Endodermal cell (in vitro differentiated cells): Measurements from ENCODE around the gene BPGM. TPM values are rescaled to one million over a fixed set of nuclear protein-coding genes. Genes with fewer than 3 reads are reported as not detected.

ENCODE experiments used
- DNase-seq: peaks from one replicate; pipeline ENCODE4 v3.0.0-alpha.2; 2017
- H3K27ac ChIP-seq: 2 replicates; pipeline ENCODE4 v1.5.1; 2013; ENCODE audit warnings: mild to moderate bottlenecking, low read depth, low read length, moderate library complexity
- H3K27me3 ChIP-seq: 2 replicates; pipeline ENCODE4 v1.6.1; 2013; ENCODE audit warnings: mild to moderate bottlenecking, low read length, moderate library complexity; ENCODE audit not compliant: insufficient read depth, control insufficient read depth, poor library complexity, severe bottlenecking
- H3K36me3 ChIP-seq: 2 replicates; pipeline ENCODE4 v1.7.0; 2013; ENCODE audit warnings: mild to moderate bottlenecking, low read length, moderate library complexity; ENCODE audit not compliant: control insufficient read depth, insufficient read depth
- H3K4me1 ChIP-seq: one replicate; pipeline ENCODE4 v1.7.0; 2013; ENCODE audit warnings: low read length; ENCODE audit not compliant: control insufficient read depth, insufficient read depth
- H3K4me3 ChIP-seq: 2 replicates; pipeline ENCODE4 v1.5.1; 2013; ENCODE audit warnings: mild to moderate bottlenecking, low read length, moderate library complexity
- H3K9ac ChIP-seq: 2 replicates; pipeline ENCODE4 v1.6.1; 2013; ENCODE audit warnings: mild to moderate bottlenecking, low read length, moderate library complexity; ENCODE audit not compliant: poor library complexity, severe bottlenecking; ENCODE audit errors: extremely low read depth
- H3K9me3 ChIP-seq: 2 replicates; pipeline ENCODE4 v1.6.1; 2013; ENCODE audit warnings: mild to moderate bottlenecking, low read length, moderate library complexity; ENCODE audit not compliant: control insufficient read depth
- H3K27ac Mint-ChIP-seq: 2 replicates; pipeline ENCODE4 v1.8.0; 2020; ENCODE audit warnings: mixed read lengths
- H3K27me3 Mint-ChIP-seq: 2 replicates; pipeline ENCODE4 v1.8.0; 2021; ENCODE audit warnings: mild to moderate bottlenecking, mixed read lengths; ENCODE audit not compliant: insufficient read depth
- H3K36me3 Mint-ChIP-seq: 2 replicates; pipeline ENCODE4 v1.8.0; 2020; ENCODE audit warnings: low read depth, mixed read lengths
- H3K4me1 Mint-ChIP-seq: 2 replicates; pipeline ENCODE4 v1.8.0; 2020; ENCODE audit warnings: mixed read lengths
- H3K4me3 Mint-ChIP-seq: 2 replicates; pipeline ENCODE4 v1.8.0; 2020; ENCODE audit warnings: mild to moderate bottlenecking, moderate library complexity, mixed read lengths
- H3K9me3 Mint-ChIP-seq: 2 replicates; pipeline ENCODE4 v1.8.0; 2020; ENCODE audit warnings: mild to moderate bottlenecking, mixed read lengths
- WGBS, 2 experiments: methylation state at CpG; one replicate each; pipeline versions ENCODE4 v1.1.5 to v1.1.7; 2013; ENCODE audit warnings: missing lambda C conversion rate in 2 of 2, mixed read lengths in 1 of 2; ENCODE audit not compliant: insufficient coverage in 1 of 2, insufficient read length in 1 of 2; 5-methylcytosine and 5-hydroxymethylcytosine counted together
- total RNA-seq, 2 donors: library from RNA; stranded (reverse); fragmentation: NEBNext Ultra II Directional in 1 of 2; extraction: Animal tissue kit (Norgen Biotek cat#: 25700) in 1 of 2; gene quantifications; 2 replicates in 1 of 2; 3 replicates in 1 of 2; pipeline ENCODE4 v1.2.1, GENCODE V29; 2021
- TF ChIP-seq, protein P1 (sequence below): fragments of 200-600 bp; sonication (generic); conservative IDR thresholded peaks from 2 replicates; pipeline ENCODE4 v1.5.0; 2021; ENCODE audit warnings: antibody characterized with exemption, mild to moderate bottlenecking

Gene BPGM
- total RNA-seq, 2 donors from 2014 or later = 11.1 to 16.1 TPM

DNA sequence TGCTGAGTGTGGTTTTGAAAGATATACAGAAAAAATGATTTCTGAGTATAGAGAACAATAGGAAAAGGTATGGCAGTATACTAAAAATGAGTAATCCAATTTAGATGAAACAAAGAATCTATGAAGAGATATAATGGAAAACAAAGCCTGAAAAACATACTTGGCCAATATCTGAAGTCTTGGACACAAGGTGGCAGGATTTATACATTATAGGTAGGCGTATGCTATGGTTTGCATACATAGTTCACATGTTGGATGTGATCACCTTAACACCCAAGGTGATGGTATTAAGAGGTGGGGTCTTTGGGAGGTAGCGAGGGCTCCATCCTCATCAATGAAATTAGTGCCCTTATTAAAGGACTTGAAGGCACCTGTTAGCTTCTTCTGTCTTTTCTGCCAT lies 34.5 kb upstream of the BPGM start:
- 86% methylated on average over 2 of the region's 2 CpGs; no CpG with 5 or more reads in 1 of the 2 experiments for WGBS, 2 experiments
- Histone ChIP-seq H3K9ac (no peak overlapping the region), H3K27me3 (peaks cover 15% of the 10 kb centered on the region), H3K4me3 (no peak overlapping the region), H3K27ac (no peak overlapping the region), H3K36me3 (no peaks in the 10 kb centered on the region), H3K4me1 (no peaks in the 10 kb centered on the region), H3K9me3 (no peaks in the 10 kb centered on the region)
- Mint-ChIP-seq H3K4me1 (no peaks in the 10 kb centered on the region), H3K36me3 (no peaks in the 10 kb centered on the region), H3K27me3 (peaks cover 14% of the 10 kb centered on the region), H3K27ac (no peak overlapping the region), H3K4me3 (no peak overlapping the region), H3K9me3 (no peaks in the 10 kb centered on the region)
- TF ChIP-seq, protein P1, sequence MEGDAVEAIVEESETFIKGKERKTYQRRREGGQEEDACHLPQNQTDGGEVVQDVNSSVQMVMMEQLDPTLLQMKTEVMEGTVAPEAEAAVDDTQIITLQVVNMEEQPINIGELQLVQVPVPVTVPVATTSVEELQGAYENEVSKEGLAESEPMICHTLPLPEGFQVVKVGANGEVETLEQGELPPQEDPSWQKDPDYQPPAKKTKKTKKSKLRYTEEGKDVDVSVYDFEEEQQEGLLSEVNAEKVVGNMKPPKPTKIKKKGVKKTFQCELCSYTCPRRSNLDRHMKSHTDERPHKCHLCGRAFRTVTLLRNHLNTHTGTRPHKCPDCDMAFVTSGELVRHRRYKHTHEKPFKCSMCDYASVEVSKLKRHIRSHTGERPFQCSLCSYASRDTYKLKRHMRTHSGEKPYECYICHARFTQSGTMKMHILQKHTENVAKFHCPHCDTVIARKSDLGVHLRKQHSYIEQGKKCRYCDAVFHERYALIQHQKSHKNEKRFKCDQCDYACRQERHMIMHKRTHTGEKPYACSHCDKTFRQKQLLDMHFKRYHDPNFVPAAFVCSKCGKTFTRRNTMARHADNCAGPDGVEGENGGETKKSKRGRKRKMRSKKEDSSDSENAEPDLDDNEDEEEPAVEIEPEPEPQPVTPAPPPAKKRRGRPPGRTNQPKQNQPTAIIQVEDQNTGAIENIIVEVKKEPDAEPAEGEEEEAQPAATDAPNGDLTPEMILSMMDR = no peak
- no peak for DNase-seq

DNA sequence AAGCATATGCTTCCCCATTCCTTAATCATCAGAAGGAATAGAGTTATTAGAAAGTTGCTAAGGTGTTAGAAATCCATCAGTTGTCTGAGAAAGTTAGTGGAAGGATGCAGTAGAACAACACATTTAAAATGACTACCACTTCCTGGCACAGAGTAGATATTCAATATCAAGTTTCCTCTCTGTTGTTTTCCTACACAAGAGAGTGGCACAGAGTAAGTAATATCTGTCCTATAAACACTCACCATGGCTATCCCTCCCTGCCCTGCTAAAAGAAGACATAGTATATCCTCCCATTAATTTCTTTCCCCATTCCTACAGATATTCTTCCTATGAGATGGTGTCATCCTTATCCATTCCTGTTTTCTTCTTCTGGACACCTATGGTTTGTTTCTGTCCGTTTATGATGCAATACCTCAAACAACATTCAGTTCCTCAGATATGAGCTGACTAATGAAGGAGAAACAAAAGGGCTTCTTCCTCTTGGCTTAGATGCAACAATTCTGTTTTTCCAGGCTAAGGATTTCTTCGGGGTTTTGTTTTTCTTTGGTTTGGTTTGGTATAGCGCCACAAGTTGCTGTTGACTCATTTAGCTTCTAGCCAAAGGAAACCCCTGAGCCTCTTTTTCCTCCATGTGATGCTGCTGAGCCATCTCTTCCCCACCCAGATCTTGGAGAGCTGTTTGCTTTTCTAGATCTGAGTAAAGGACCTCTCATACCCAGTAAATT lies 32.9 kb upstream of the BPGM start:
- H3K27ac ChIP-seq = no peak overlapping the region
- H3K27me3 Mint-ChIP-seq = peaks cover 12% of the 10 kb centered on the region
- 86 to 88% methylated on average over 1 to 3 of the region's 3 CpGs for WGBS, 2 experiments

DNA sequence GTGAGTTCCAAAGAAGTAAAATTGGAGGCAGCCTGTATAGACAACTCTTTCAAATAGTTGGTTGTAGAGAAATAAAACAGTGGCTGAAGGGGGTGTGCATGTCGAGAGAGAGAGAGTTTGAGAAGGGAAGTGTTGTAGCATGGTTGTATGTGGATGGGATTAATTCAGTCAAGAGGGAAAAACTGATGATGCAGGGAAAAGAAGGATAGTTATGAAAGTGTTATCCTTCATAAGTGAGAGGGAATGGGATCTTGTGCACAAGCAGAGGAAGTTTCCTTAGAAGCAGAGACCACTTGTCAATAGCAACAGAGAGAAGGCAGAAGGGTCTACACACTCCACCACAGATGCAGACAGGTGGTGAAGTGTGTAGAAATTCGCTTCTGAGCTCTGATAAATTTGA lies 30.0 kb upstream of the BPGM start:
- Mint-ChIP-seq H3K4me1 (no peaks in the 10 kb centered on the region), H3K36me3 (no peaks in the 10 kb centered on the region), H3K27me3 (peaks cover 13% of the 10 kb centered on the region), H3K9me3 (no peaks in the 10 kb centered on the region), H3K4me3 (no peak overlapping the region), H3K27ac (no peak overlapping the region)
- H3K9ac ChIP-seq = no peak overlapping the region
- WGBS, 2 experiments = 71 to 100% methylated on average over 2 of the region's 2 CpGs
- H3K4me3 ChIP-seq = no peak overlapping the region
- peaks cover 36% of the 10 kb centered on the region for H3K27me3 ChIP-seq
- no peak overlapping the region for H3K27ac ChIP-seq
- no peaks in the 10 kb centered on the region for H3K4me1 ChIP-seq
- DNase-seq = no peak
- no peaks in the 10 kb centered on the region for H3K36me3 ChIP-seq
- TF ChIP-seq, protein P1 = no peak
- H3K9me3 ChIP-seq = no peaks in the 10 kb centered on the region

More for the DNA sequence above, 32.9 kb upstream of the BPGM start:
- no peaks in the 10 kb centered on the region for H3K9me3 Mint-ChIP-seq
- Histone ChIP-seq H3K9ac (no peak overlapping the region), H3K4me1 (no peaks in the 10 kb centered on the region), H3K36me3 (no peaks in the 10 kb centered on the region), H3K27me3 (peaks cover 20% of the 10 kb centered on the region), H3K9me3 (no peaks in the 10 kb centered on the region), H3K4me3 (no peak overlapping the region)
- H3K27ac Mint-ChIP-seq = no peak overlapping the region
- H3K36me3 Mint-ChIP-seq = no peaks in the 10 kb centered on the region
- H3K4me1 Mint-ChIP-seq = no peaks in the 10 kb centered on the region
- H3K4me3 Mint-ChIP-seq = no peak overlapping the region
- TF ChIP-seq, protein P1 = no peak
- no peak for DNase-seq
